Glutamatergic neuron (in vitro differentiated cells): ENCODE results near the gene GOLGA6A. TPM values are rescaled to one million over a fixed set of nuclear protein-coding genes. Genes with fewer than 3 reads are reported as not detected.
"Not testable (repeated sequence)": the region's sequence is repeated elsewhere in the genome, so short reads cannot be mapped to it uniquely, and the experiment has no call there.

Experiments
- DNase-seq: peaks from one replicate; pipeline ENCODE4 v3.0.0; 2022
- H3K27ac Mint-ChIP-seq: one replicate; pipeline ENCODE4 v1.8.0; 2020; ENCODE audit warnings: mild to moderate bottlenecking, mixed read lengths, inconsistent platforms; ENCODE audit not compliant: unreplicated experiment
- H3K27me3 Mint-ChIP-seq: one replicate; pipeline ENCODE4 v1.8.0; 2020; ENCODE audit warnings: mild to moderate bottlenecking, moderate library complexity, mixed read lengths, inconsistent platforms; ENCODE audit not compliant: unreplicated experiment
- H3K36me3 Mint-ChIP-seq: one replicate; pipeline ENCODE4 v1.8.0; 2020; ENCODE audit warnings: mild to moderate bottlenecking, mixed read lengths, inconsistent platforms; ENCODE audit not compliant: unreplicated experiment
- H3K4me1 Mint-ChIP-seq: one replicate; pipeline ENCODE4 v1.8.0; 2020; ENCODE audit warnings: mild to moderate bottlenecking, low read depth, mixed read lengths, inconsistent platforms; ENCODE audit not compliant: unreplicated experiment
- H3K4me3 Mint-ChIP-seq: one replicate; pipeline ENCODE4 v1.8.0; 2020; ENCODE audit warnings: mild to moderate bottlenecking, mixed read lengths, inconsistent platforms; ENCODE audit not compliant: unreplicated experiment
- H3K9me3 Mint-ChIP-seq: one replicate; pipeline ENCODE4 v1.8.0; 2020; ENCODE audit warnings: mild to moderate bottlenecking, moderate library complexity, mixed read lengths, inconsistent platforms; ENCODE audit not compliant: unreplicated experiment
- total RNA-seq: library from RNA; stranded (reverse); fragmentation: NEBNext Ultra II Directional; extraction: Animal tissue kit (Norgen Biotek cat#: 25700); gene quantifications from one replicate; pipeline ENCODE4 v1.2.1, GENCODE V29; 2021; ENCODE audit not compliant: unreplicated experiment
- TF ChIP-seq, protein P1 (sequence below): fragments of 200-600 bp; sonication (generic); IDR thresholded peaks from one replicate; pipeline ENCODE4 v1.5.0; 2021; ENCODE audit not compliant: partially characterized antibody, unreplicated experiment

Gene GOLGA6A
- total RNA-seq, 1 donor from 2014 or later = 0.83 TPM

- no peak overlapping the region for H3K27ac Mint-ChIP-seq
- TF ChIP-seq, protein P1, sequence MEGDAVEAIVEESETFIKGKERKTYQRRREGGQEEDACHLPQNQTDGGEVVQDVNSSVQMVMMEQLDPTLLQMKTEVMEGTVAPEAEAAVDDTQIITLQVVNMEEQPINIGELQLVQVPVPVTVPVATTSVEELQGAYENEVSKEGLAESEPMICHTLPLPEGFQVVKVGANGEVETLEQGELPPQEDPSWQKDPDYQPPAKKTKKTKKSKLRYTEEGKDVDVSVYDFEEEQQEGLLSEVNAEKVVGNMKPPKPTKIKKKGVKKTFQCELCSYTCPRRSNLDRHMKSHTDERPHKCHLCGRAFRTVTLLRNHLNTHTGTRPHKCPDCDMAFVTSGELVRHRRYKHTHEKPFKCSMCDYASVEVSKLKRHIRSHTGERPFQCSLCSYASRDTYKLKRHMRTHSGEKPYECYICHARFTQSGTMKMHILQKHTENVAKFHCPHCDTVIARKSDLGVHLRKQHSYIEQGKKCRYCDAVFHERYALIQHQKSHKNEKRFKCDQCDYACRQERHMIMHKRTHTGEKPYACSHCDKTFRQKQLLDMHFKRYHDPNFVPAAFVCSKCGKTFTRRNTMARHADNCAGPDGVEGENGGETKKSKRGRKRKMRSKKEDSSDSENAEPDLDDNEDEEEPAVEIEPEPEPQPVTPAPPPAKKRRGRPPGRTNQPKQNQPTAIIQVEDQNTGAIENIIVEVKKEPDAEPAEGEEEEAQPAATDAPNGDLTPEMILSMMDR = no peak
- no peak overlapping the region for H3K4me3 Mint-ChIP-seq
- peaks cover 5% of the 10 kb centered on the region for H3K36me3 Mint-ChIP-seq
- H3K27me3 Mint-ChIP-seq = peaks cover 7% of the 10 kb centered on the region
- DNase-seq = no peak
- peaks cover 3% of the 10 kb centered on the region for H3K9me3 Mint-ChIP-seq
- H3K4me1 Mint-ChIP-seq = no peaks in the 10 kb centered on the region
These were observed 19.7 kb downstream of the GOLGA6A start for GRCh38 chr15:74062671-74063070.

- Mint-ChIP-seq H3K27me3 (peaks cover 7% of the 10 kb centered on the region), H3K27ac (no peak overlapping the region), H3K4me1 (no peaks in the 10 kb centered on the region), H3K9me3 (peaks cover 3% of the 10 kb centered on the region), H3K36me3 (peaks cover 5% of the 10 kb centered on the region), H3K4me3 (no peak overlapping the region)
- DNase-seq = no peak
- TF ChIP-seq, protein P1 = no peak
These were observed 20.1 kb downstream of the GOLGA6A start for GRCh38 chr15:74062236-74062635.

GRCh38 chr15:74060251-74060650, 22.1 kb downstream of the GOLGA6A start:
- no peaks in the 10 kb centered on the region for H3K4me1 Mint-ChIP-seq
- DNase-seq = no peak
- no peak overlapping the region for H3K27ac Mint-ChIP-seq

GRCh38 chr15:74059050-74059833, 23.1 kb downstream of the GOLGA6A start:
- not testable (repeated sequence) for H3K4me1 Mint-ChIP-seq, H3K9me3 Mint-ChIP-seq, H3K27ac Mint-ChIP-seq, H3K27me3 Mint-ChIP-seq, H3K4me3 Mint-ChIP-seq, DNase-seq, H3K36me3 Mint-ChIP-seq

More at GRCh38 chr15:74060251-74060650, 22.1 kb downstream of the GOLGA6A start:
- Mint-ChIP-seq H3K36me3 (peaks cover 5% of the 10 kb centered on the region), H3K27me3 (peaks cover 7% of the 10 kb centered on the region), H3K9me3 (peaks cover 3% of the 10 kb centered on the region), H3K4me3 (no peak overlapping the region)
- TF ChIP-seq, protein P1 = no peak

DNA sequence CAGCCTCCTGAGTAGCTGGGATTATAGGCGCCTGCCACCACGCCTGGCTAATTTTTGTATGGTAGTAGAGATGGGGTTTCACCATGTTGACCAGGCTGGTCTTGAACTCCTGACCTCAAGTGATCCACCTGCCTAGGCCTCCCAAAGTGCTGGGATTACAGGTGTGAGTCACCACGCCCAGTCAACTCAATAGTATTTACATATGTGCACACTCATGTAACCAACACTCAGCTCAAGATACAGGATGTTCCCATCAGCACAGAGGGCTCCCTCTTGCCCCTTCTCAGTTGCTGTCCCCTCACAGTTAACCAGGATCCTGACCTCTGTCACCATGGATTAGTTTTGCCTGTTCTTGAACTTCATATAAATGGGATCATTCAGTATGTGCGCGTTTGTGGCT, 26.0 kb downstream of the GOLGA6A start:
- H3K4me3 Mint-ChIP-seq, H3K27ac Mint-ChIP-seq, H3K27me3 Mint-ChIP-seq, H3K4me1 Mint-ChIP-seq, H3K36me3 Mint-ChIP-seq, DNase-seq, H3K9me3 Mint-ChIP-seq: not testable (repeated sequence)

DNA sequence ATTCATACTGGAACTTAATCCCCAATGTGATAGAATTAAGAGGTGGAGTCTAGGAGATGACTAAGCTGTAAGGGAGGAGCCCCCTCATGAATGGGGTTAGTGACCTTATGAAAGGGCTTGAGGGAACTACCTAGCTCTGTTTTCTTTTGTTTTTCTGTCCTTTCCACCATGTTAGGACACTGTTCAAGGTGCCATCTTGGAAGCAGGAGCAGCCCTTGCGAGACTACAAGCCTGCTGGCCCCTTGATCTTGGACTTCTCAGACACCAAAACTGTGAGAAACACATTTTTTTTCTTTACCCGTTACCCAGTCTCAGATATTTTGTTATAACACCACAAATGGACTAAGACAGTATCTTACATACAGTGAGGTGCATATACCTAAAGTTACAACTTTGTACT, 26.5 kb downstream of the GOLGA6A start:
- peaks cover 8% of the 10 kb centered on the region for H3K27me3 Mint-ChIP-seq

More for the DNA sequence above, 26.5 kb downstream of the GOLGA6A start:
- Mint-ChIP-seq H3K27ac (no peak overlapping the region), H3K36me3 (peaks cover 5% of the 10 kb centered on the region), H3K9me3 (no peaks in the 10 kb centered on the region), H3K4me1 (peaks cover 4% of the 10 kb centered on the region), H3K4me3 (no peak overlapping the region)
- no peak for DNase-seq
- TF ChIP-seq, protein P1 = no peak
